HUES64 (cell line): Measurements from ENCODE around the gene SIAE.
A peak's percentile ranks its signal among the peaks of the same experiment; 100 is the strongest.

ENCODE experiments used
- H3K27ac ChIP-seq: 2 replicates; pipeline ENCODE4 v1.7.0; 2013; ENCODE audit warnings: low read depth, low read length, inconsistent platforms
- H3K27me3 ChIP-seq: 2 replicates; pipeline ENCODE4 v1.6.1; 2013; ENCODE audit warnings: mild to moderate bottlenecking, low read length; ENCODE audit not compliant: insufficient read depth
- H3K36me3 ChIP-seq: 2 replicates; pipeline ENCODE4 v1.6.1; 2013; ENCODE audit warnings: mild to moderate bottlenecking, low read length; ENCODE audit not compliant: insufficient read depth
- H3K4me1 ChIP-seq: 2 replicates; pipeline ENCODE4 v1.6.1; 2013; ENCODE audit warnings: mild to moderate bottlenecking, low read length, moderate library complexity; ENCODE audit not compliant: insufficient read depth
- H3K4me3 ChIP-seq: 2 replicates; pipeline ENCODE4 v1.5.1; 2013; ENCODE audit warnings: mild to moderate bottlenecking, low read length, moderate library complexity
- H3K9ac ChIP-seq: 2 replicates; pipeline ENCODE4 v1.6.1; 2013; ENCODE audit warnings: mild to moderate bottlenecking, low read depth, low read length
- H3K9me3 ChIP-seq: 2 replicates; pipeline ENCODE4 v1.6.1; 2013; ENCODE audit warnings: low read depth, low read length; ENCODE audit not compliant: insufficient read depth
- WGBS: fragments of 150-250, 120-280 bp; methylation state at CpG from one replicate; pipeline ENCODE4 v1.1.7; 2013; ENCODE audit warnings: missing lambda C conversion rate; 5-methylcytosine and 5-hydroxymethylcytosine counted together

Gene SIAE

GRCh38 chr11:124662106-124662505 lies 11.4 kb downstream of the SIAE start:
- Histone ChIP-seq H3K36me3 (no peaks in the 10 kb centered on the region), H3K27me3 (no peaks in the 10 kb centered on the region), H3K9ac (no peak overlapping the region), H3K4me1 (peaks cover 9% of the 10 kb centered on the region), H3K27ac (no peak overlapping the region), H3K9me3 (no peaks in the 10 kb centered on the region), H3K4me3 (no peak overlapping the region)
- WGBS = 88% methylated on average over 4 of the region's 4 CpGs

- Histone ChIP-seq H3K9me3 (no peaks in the 10 kb centered on the region), H3K27ac (no peak overlapping the region), H3K4me1 (peaks cover 13% of the 10 kb centered on the region), H3K27me3 (no peaks in the 10 kb centered on the region), H3K36me3 (no peaks in the 10 kb centered on the region), H3K4me3 (no peak overlapping the region), H3K9ac (no peak overlapping the region)
Measured at GRCh38 chr11:124661553-124661952, 12.0 kb downstream of the SIAE start.

GRCh38 chr11:124658986-124659385 lies 14.6 kb downstream of the SIAE start:
- H3K4me3 ChIP-seq = no peak overlapping the region
- H3K9me3 ChIP-seq = no peaks in the 10 kb centered on the region
- WGBS = 94% methylated on average over 1 of the region's 1 CpG
- H3K9ac ChIP-seq = no peak overlapping the region
- H3K4me1 ChIP-seq = peaks cover 15% of the 10 kb centered on the region
- no peaks in the 10 kb centered on the region for H3K27me3 ChIP-seq
- no peak overlapping the region for H3K27ac ChIP-seq
- no peaks in the 10 kb centered on the region for H3K36me3 ChIP-seq

GRCh38 chr11:124658501-124658900 lies 15.0 kb downstream of the SIAE start:
- H3K9ac ChIP-seq = no peak overlapping the region
- H3K27me3 ChIP-seq = no peaks in the 10 kb centered on the region
- H3K4me1 ChIP-seq = peaks cover 15% of the 10 kb centered on the region
- no peak overlapping the region for H3K4me3 ChIP-seq
- H3K27ac ChIP-seq = no peak overlapping the region
- no peaks in the 10 kb centered on the region for H3K36me3 ChIP-seq
- no peaks in the 10 kb centered on the region for H3K9me3 ChIP-seq
- WGBS = 87% methylated on average over 3 of the region's 3 CpGs

- 51% methylated on average over 3 of the region's 5 CpGs for WGBS
- Histone ChIP-seq H3K27ac (no peak overlapping the region), H3K27me3 (no peaks in the 10 kb centered on the region), H3K4me3 (no peak overlapping the region), H3K4me1 (peaks cover 15% of the 10 kb centered on the region), H3K36me3 (no peaks in the 10 kb centered on the region), H3K9ac (no peak overlapping the region), H3K9me3 (no peaks in the 10 kb centered on the region)
Measured at GRCh38 chr11:124657904-124658303, 15.6 kb downstream of the SIAE start.

- peaks cover 15% of the 10 kb centered on the region for H3K4me1 ChIP-seq
- no peak overlapping the region for H3K27ac ChIP-seq
- WGBS = 34% methylated on average over 16 of the region's 16 CpGs
- H3K36me3 ChIP-seq = no peaks in the 10 kb centered on the region
- no peak overlapping the region for H3K4me3 ChIP-seq
- no peak overlapping the region for H3K9ac ChIP-seq
- no peaks in the 10 kb centered on the region for H3K27me3 ChIP-seq
- no peaks in the 10 kb centered on the region for H3K9me3 ChIP-seq
Measured at GRCh38 chr11:124656774-124657630, 16.5 kb downstream of the SIAE start.

GRCh38 chr11:124648610-124649009 lies 24.9 kb downstream of the SIAE start:
- H3K27me3 ChIP-seq = no peaks in the 10 kb centered on the region
- no peak overlapping the region for H3K4me3 ChIP-seq
- H3K4me1 ChIP-seq = 0 out of 2 replicates have a peak, but pooled peaks cover 4% of the 10 kb centered on the region
- no peaks in the 10 kb centered on the region for H3K36me3 ChIP-seq
- H3K9me3 ChIP-seq = no peaks in the 10 kb centered on the region
- H3K9ac ChIP-seq = no peak overlapping the region
- 89% methylated on average over 5 of the region's 6 CpGs for WGBS
- no peak overlapping the region for H3K27ac ChIP-seq

- no peak overlapping the region for H3K27ac ChIP-seq
- H3K27me3 ChIP-seq = no peaks in the 10 kb centered on the region
- H3K9me3 ChIP-seq = no peaks in the 10 kb centered on the region
- no peak overlapping the region for H3K4me3 ChIP-seq
- H3K36me3 ChIP-seq = no peaks in the 10 kb centered on the region
- WGBS = 90% methylated on average over 3 of the region's 3 CpGs
- no peak overlapping the region for H3K9ac ChIP-seq
- H3K4me1 ChIP-seq = 0 out of 2 replicates have a peak, but pooled peaks cover 4% of the 10 kb centered on the region
Measured at GRCh38 chr11:124646148-124646547, 27.4 kb downstream of the SIAE start.

- no peaks in the 10 kb centered on the region for H3K9me3 ChIP-seq
- no peak overlapping the region for H3K9ac ChIP-seq
- no peaks in the 10 kb centered on the region for H3K27me3 ChIP-seq
- H3K36me3 ChIP-seq = 0 out of 2 replicates have a peak, but pooled peaks cover 3% of the 10 kb centered on the region
- H3K4me1 ChIP-seq = 0 out of 2 replicates have a peak, but pooled peaks cover 4% of the 10 kb centered on the region
- WGBS = 32% methylated on average over 16 of the region's 16 CpGs
- H3K4me3 ChIP-seq = peak overlapping the region; percentile 15; the same call in 1 of the 2 replicates
- no peak overlapping the region for H3K27ac ChIP-seq
Measured at GRCh38 chr11:124644426-124645280, 28.9 kb downstream of the SIAE start.

GRCh38 chr11:124643605-124644425 lies 29.7 kb downstream of the SIAE start:
- H3K27ac ChIP-seq = no peak overlapping the region
- whole genome bisulfite sequencing = 53% methylated on average over 3 of the region's 3 CpGs

More at GRCh38 chr11:124643605-124644425, 29.7 kb downstream of the SIAE start:
- Histone ChIP-seq H3K36me3 (0 out of 2 replicates have a peak, but pooled peaks cover 3% of the 10 kb centered on the region), H3K4me1 (0 out of 2 replicates have a peak, but pooled peaks cover 4% of the 10 kb centered on the region), H3K9me3 (no peaks in the 10 kb centered on the region), H3K27me3 (no peaks in the 10 kb centered on the region), H3K4me3 (no peak overlapping the region), H3K9ac (no peak overlapping the region)
